HG02623 (cell line): ENCODE results near the gene ZNF322.

ENCODE experiments used
- ATAC-seq: cut with Tn5 transposase; IDR thresholded peaks from one replicate; pipeline ENCODE4 v1.9.1; 2021; ENCODE audit warnings: moderate library complexity; ENCODE audit not compliant: unreplicated experiment

ZNF322 gene

DNA sequence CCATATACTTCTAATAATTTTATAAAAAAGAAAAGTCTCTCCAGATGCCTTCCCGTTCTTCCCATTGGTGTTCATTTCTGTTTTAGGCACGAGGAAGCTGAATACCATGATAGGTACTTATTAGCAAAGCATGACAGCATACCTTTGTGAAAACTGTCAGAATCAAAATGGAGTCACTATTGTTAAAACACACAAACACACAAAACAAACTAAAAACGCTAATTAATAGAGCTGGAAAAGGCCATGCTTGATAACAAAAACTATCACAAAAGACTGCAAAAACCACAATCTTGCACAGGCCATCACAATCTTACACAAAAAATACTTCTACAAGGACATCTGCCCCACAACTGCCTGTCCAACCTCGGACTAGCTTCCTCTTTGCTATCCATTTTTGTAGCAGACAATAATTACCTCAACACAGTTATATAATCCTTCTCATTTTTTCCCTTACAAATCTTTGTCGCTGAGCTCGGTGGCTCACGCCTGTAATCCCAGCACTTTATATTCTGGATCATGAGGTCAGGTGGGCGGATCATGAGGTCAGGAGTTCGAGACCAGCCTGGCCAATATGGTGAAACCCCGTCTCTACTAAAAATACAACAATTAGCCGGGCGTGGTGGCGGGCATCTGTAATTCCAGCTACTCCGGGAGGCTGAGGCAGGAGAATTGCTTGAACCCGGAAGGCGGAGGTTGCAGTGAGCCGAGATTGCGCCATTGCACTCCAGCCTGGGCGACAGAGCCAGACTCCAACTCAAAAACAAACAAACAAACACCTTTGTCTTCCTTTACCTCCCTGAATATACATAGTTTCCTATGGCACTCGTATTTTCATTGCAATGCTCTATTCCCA lies 66.0 kb downstream of the ZNF322 start:
- ATAC-seq, result no peak

DNA sequence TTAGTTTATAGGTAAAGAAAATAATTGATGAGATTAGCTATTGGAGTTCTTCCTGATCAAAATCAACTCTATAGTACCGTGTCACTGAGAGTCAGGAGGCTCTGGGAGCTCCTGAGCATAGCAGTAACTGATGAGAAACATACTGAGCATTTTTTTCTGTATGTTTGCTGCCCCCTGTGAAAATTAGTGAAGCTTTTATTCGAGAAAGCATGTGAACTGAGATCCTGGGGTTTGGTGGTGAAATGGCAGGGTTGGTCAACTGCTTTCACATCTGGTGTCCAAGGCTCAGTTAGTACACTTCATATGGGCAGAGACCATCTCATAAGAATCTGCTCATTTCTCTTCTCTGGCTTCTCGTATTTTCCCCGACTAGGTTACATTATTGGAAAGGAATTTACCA lies 66.9 kb downstream of the ZNF322 start:
- no peak for ATAC-seq

DNA sequence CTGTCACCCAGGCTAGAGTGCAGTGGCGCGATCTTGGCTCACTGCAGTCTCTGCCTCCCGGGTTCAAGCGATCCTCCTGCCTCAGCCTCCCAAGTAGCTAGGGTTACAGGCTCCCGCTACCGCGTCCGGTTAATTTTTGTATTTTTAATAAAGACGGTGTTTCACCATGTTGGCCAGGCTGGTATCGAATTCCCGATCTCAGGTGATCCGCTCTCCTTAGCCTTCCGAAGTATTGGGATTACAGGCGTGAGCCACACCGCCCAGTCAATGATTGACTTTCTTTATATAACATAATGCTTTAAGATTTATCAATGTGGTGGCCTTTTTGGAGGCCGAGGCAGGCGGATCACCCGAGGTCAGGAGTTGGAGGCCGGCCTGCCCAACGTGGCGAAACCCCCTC lies 70.6 kb downstream of the ZNF322 start:
- ATAC-seq, result no peak
